ENCODE results near the gene GOLM1.

Gene GOLM1

DNA sequence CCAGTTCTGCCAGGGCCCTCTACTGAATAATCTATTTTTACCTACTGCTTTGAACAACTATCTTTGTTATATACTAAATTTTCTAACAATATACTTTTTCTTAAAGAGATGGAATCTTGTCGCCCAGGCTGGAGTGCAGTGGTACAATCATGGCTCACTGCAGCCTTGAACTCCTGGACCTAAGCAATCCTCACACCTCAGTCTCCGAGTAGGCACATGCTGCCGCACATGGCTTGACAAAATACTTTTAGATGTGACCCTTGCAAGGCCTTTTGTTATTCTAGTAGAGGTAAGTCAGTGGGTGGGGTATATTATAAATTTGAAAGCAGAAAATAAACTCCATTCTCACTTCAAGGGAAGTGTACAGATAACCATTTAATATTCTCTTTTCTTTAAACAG, 7.9 kb downstream of the GOLM1 start:
- no peak overlapping the region for H3K4me3 ChIP-seq (replicated peaks; ENCODE audit: low read depth, low read length)
- DNase-seq (ENCODE audit: extremely low read depth, low read depth): no peak
- TF ChIP-seq, protein P1, sequence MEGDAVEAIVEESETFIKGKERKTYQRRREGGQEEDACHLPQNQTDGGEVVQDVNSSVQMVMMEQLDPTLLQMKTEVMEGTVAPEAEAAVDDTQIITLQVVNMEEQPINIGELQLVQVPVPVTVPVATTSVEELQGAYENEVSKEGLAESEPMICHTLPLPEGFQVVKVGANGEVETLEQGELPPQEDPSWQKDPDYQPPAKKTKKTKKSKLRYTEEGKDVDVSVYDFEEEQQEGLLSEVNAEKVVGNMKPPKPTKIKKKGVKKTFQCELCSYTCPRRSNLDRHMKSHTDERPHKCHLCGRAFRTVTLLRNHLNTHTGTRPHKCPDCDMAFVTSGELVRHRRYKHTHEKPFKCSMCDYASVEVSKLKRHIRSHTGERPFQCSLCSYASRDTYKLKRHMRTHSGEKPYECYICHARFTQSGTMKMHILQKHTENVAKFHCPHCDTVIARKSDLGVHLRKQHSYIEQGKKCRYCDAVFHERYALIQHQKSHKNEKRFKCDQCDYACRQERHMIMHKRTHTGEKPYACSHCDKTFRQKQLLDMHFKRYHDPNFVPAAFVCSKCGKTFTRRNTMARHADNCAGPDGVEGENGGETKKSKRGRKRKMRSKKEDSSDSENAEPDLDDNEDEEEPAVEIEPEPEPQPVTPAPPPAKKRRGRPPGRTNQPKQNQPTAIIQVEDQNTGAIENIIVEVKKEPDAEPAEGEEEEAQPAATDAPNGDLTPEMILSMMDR (IDR thresholded peaks at IDR 0.05; ENCODE audit: low read depth, low read length, missing control alignments): no peak

DNA sequence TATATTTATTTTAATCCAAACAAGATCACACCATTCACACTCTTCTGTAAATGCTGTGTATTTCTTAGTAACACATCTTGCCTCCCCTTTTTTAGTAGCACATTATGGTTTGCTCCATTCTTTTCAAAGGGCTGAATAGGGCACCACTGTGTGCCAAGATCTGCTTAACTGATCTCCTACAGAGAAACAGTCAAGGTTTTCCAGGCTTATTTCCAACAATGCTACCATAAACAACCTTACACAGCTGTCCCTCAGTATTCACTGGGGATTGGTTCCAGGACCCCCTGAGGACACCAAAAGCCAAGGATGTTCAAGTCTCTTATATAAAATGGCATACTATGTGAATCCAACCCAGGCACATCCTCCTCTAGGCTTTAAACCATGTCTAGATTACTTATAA, 16.5 kb downstream of the GOLM1 start:
- TF ChIP-seq, protein P1 (IDR thresholded peaks at IDR 0.05; ENCODE audit: low read depth, low read length, missing control alignments): no peak
- no peak overlapping the region for H3K4me3 ChIP-seq (replicated peaks; ENCODE audit: low read depth, low read length)
- no peak for DNase-seq (ENCODE audit: extremely low read depth, low read depth)

DNA sequence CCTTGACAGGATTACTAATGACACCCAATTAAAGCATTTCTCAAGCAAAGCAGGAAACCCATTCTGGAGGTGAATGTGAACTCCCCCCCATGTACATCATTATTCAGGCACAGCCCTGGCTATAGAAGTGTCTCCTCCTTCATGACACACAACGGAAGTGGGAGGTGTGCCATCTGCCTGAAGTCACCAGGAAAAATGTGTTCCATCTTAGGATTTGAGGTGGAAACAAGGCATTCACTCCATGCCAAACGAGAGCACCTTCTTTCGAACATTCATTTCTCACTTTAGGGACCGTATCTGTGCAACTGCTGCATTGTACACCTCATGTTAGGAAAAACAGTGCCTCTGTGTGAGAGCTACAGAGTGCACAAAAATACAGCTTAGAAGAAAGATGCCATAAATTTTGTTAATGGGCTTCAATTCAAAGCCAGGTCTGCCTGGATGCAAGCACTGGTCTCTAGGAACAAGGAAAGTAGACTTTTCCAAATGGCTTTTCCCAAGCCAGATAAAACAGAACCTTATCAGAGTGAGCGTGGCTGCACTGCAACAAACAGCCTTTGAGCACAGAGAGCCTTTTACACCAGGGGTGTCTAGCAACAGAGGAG, 19.4 kb downstream of the GOLM1 start:
- no peak overlapping the region for H3K4me3 ChIP-seq (replicated peaks; ENCODE audit: low read depth, low read length)
- TF ChIP-seq, protein P1 (IDR thresholded peaks at IDR 0.05; ENCODE audit: low read depth, low read length, missing control alignments): no peak
- no peak for DNase-seq (ENCODE audit: extremely low read depth, low read depth)

DNA sequence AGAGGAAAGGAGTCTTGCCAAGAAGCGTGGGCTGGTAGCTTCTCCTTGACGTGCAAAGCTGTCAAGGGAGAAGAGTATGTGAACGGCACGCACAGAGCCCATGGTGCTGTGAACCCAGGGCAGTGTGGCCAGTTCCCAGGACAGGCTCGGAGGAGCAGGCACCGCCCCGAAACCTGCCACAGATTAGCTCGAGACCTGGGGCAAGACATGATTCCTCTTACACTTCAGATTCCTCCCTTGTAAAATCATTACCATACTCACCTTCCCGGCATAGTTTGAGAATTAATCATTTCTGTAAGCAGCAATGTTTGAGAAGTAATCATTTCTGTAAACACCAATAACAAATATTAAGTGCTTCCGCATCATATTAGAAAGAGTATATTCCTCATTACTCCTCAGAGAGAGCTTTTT, 19.9 kb downstream of the GOLM1 start:
- H3K4me3 ChIP-seq (replicated peaks; ENCODE audit: low read depth, low read length): no peak overlapping the region
- no peak for DNase-seq (ENCODE audit: extremely low read depth, low read depth)
- TF ChIP-seq, protein P1 (IDR thresholded peaks at IDR 0.05; ENCODE audit: low read depth, low read length, missing control alignments): no peak

DNA sequence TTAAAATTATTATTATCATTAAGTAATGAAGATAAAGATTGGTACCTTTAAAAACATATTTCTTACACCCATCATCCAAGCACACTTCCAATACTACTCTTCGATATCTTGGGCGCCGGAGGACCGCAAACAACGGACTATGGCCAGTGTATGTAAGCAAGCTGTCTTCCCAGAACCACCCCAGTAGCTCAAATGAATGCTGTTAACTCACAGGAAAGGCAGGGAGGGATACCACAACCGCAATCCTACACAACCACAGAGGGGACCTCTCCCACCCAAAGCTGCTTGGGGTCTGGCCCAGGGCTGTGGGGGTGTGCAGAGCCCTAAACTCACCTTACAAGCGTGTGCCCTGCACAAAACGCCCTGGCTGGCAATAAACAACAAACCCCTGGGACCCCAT, 20.6 kb downstream of the GOLM1 start:
- TF ChIP-seq, protein P1 (IDR thresholded peaks at IDR 0.05; ENCODE audit: low read depth, low read length, missing control alignments): no peak
- DNase-seq (ENCODE audit: extremely low read depth, low read depth): no peak
- H3K4me3 ChIP-seq (replicated peaks; ENCODE audit: low read depth, low read length): no peak overlapping the region

DNA sequence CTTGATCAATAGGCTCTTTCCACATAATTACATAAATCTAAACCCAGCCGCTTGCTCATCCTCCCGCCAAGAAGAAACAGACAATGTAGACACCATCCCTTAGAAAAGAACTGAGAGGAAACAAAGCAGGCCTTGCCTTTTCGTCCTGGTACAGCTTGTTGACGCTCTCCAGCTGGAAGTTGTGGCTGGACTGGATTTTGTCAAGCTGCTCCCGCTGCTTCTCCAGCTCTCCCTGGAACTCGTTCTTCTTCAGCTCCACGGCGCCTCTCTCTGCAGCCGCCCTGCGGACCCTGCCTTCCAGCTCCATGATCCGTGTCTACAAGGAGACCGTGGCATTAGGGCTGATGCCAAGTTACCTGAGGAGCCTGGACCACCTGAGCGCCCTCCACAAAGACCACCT, 22.1 kb downstream of the GOLM1 start:
- no peak overlapping the region for H3K4me3 ChIP-seq (replicated peaks; ENCODE audit: low read depth, low read length)
- TF ChIP-seq, protein P1 (IDR thresholded peaks at IDR 0.05; ENCODE audit: low read depth, low read length, missing control alignments): no peak
- no peak for DNase-seq (ENCODE audit: extremely low read depth, low read depth)
